Adrenal gland (tissue), 5 donors: ENCODE results near the gene ARHGAP25.

Experiments
- POLR2A ChIP-seq, 2 donors: fragments of 450-650 bp; IDR thresholded peaks; one replicate each; pipeline ENCODE4 v1.6.1; 2017; ENCODE audit warnings: antibody characterized with exemption in 2 of 2, mild to moderate bottlenecking in 2 of 2, moderate library complexity in 1 of 2
- TF ChIP-seq, protein P1 (sequence below), 6 experiments: fragments of 450-650 bp in 4 of 6; fragments of 200-600 bp in 2 of 6; sonication (generic) in 1 of 6; IDR thresholded peaks; 1 replicate in 5 of 6; 2 replicates in 1 of 6; pipeline versions ENCODE4 v1.5.1 to v1.8.0; 2016 to 2021; ENCODE audit warnings: antibody characterized with exemption in 6 of 6, mild to moderate bottlenecking in 2 of 6, moderate library complexity in 1 of 6
- donor health status: DM: no; HTN: no; CAD: no.

DNA sequence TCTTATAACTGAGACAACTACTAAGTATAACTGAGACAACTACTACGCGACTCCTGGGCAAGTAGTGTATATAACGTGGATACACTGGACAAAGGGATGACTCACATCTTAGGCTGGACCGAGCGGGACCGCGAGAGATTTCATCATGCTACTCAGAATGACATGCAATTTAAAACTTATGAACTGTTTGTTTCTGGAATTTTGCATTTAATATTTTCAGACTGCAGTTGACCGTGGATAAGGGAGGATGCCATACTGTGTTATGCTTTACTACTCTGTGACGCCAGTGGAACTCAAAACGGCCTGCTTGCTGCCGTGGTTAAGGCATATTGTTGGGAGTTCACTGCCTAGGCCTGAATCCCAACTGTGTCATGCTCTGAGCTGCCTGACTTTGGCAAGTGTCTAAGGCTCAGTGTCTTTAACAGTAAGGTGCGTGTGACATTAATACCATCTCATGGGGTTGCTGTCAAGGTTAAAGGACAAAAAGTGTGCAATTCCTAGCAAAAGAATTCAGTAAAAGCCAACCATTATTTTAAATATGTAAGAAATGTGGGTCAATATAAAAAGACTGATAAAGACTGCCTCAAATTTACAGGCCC is 72.0 kb downstream of the ARHGAP25 start:
- TF ChIP-seq, protein P1, sequence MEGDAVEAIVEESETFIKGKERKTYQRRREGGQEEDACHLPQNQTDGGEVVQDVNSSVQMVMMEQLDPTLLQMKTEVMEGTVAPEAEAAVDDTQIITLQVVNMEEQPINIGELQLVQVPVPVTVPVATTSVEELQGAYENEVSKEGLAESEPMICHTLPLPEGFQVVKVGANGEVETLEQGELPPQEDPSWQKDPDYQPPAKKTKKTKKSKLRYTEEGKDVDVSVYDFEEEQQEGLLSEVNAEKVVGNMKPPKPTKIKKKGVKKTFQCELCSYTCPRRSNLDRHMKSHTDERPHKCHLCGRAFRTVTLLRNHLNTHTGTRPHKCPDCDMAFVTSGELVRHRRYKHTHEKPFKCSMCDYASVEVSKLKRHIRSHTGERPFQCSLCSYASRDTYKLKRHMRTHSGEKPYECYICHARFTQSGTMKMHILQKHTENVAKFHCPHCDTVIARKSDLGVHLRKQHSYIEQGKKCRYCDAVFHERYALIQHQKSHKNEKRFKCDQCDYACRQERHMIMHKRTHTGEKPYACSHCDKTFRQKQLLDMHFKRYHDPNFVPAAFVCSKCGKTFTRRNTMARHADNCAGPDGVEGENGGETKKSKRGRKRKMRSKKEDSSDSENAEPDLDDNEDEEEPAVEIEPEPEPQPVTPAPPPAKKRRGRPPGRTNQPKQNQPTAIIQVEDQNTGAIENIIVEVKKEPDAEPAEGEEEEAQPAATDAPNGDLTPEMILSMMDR (IDR thresholded peaks at IDR 0.05): no peak
- no peak for TF ChIP-seq POLR2A (IDR thresholded peaks at IDR 0.05)
